HG02938 (cell line): ENCODE data around the gene TIE1.

ENCODE experiments used
- ATAC-seq: cut with Tn5 transposase; IDR thresholded peaks from one replicate; pipeline ENCODE4 v1.9.1; 2021; ENCODE audit warnings: mild to moderate bottlenecking, moderate library complexity; ENCODE audit not compliant: unreplicated experiment

TIE1 gene

DNA sequence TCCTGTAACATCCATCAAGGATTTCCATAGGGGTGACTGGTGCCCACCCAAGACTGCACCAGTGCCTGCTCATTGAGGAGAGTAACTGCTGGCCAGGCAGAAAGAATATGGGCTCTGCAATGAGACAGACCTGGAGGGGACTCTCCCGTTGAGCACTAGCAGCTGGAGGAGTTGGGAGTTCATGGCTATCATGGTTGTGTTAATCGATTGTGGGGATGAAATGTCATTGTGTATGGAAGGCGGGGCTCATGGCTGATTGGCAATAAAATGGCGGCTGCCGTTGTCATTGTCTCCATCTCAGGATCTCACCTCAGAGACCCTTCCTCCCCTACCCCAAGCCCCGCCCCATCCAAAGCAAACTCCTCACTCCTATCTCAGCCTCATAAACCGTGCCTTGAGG, 27.1 kb upstream of the TIE1 start:
- ATAC-seq, result no peak

DNA sequence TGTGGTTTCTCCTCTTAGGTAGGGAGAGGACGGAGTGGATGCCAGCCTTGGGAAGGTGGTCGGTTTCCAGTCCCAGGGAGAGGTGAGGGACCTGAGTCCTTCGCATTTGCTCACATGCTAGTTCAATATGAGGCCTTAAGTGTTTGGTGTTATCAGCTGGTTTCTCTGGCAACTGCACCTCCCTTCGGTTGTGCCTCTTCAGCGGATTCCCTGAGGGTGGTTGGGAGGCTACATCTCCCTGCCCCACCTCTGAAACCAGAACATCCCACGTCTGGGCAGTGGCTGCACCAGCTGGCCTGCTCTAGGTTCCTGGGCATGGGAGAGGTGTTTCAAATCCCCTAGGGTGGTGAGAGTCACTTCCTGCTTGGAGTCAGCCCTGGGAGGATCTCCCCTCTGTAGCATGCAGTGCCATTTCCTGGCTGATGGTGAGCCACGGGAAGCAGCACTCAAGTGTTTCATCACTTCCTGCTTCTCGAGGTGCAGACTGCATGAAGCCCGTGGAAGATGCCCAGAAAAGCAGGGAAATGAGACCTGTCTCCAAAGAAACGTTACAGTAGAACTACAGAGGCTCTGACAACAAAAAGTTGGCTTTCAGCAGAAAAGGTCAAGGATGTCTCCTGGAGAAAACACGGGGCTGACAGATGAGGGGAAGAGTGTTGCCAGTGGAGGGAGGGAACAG, 26.5 kb upstream of the TIE1 start:
- ATAC-seq, result no peak

- no peak for ATAC-seq
Observed at GRCh38 chr1:43274804-43275180, 26.0 kb upstream of the TIE1 start.

DNA sequence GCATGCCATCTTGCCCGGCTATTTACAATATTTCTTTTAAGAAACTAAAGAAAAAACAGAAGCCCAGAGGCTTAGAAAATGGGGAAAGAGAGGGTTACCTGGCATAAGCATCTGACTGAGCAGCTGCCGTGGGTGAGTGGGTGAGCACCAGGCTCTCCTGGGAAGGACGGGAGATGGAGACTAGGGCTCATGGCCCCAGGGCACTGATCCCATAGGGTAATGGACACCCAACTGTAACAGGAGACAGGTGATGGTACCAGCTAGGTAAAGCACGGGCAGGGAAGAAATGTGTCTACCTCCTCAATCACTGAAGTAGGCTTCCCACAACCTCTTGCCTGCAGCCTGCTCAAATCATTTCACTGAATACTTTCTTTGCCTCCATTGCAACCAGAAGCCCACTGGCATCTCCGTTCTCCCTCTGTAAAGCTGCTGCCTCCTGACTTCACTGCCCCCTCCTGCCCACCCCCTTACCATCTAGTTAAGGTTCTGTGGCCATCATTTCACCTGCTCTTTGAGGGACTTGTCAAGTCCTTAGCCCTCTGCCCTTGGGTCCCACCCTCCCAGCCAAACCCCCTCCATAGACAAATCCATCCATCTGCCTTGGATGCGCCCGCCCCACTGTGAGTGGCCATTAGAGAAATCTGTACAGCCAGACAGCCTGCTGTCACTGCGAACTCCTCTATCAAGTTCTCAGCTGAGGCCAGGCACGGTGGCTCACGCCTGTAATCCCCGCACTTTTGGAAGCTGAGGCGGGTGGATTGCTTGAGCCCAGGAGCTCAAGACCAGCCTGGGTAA, 24.8 kb upstream of the TIE1 start:
- no peak for ATAC-seq

DNA sequence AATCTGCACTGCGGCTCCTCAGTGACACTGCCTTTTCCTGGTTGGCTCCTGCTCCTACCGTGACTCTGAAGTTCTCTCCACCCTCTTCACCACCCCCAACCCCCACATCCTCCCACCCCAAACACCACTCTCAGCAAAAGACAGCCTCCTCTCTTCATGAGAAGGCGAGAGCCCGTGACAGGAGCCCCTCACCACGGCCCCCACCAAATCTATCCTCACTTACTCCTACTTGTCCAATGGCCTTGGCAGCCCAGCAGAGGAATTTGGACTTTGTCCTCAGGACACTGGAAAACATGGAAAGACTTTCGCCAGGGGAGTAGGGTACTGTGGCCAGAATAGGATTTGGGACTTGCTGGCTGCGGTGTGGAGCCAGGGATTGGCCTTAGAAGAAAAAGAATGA, 24.1 kb upstream of the TIE1 start:
- no peak for ATAC-seq

DNA sequence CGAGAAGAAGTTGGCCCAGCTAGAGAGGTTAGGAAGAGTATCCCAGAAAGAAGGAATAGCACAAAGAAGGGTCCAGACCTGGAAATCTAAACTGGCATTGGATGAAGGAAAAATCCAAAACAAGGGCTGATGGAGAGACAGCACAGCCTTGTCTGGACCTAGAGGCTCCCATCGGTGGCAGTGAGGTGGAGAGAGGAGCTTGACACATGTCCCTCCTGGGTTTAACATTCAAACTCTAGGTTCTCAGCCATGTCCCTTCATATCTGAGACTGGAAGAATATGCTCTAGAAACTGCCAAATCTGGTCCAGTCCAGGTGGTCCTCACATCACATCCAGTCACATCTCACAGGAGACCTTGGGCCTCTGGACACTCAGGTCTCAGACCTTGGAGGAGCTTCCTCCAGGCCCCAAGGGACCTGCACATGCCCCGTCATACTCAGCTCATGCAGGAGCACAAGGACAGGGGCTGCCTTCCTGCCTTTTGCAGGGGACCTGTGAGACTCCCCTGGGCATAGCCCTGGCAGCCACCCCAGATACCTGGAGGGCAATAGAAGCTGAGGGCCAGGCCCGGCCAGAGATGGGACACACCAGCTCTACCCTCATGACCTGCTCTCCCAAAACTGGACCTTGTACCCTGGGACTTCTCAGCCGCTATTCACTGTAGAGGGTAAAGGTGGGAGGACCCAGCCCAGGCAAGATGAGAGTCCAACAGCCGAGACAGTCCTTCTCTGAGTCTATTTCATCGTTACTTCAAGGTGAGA, 23.5 kb upstream of the TIE1 start:
- ATAC-seq, result no peak

DNA sequence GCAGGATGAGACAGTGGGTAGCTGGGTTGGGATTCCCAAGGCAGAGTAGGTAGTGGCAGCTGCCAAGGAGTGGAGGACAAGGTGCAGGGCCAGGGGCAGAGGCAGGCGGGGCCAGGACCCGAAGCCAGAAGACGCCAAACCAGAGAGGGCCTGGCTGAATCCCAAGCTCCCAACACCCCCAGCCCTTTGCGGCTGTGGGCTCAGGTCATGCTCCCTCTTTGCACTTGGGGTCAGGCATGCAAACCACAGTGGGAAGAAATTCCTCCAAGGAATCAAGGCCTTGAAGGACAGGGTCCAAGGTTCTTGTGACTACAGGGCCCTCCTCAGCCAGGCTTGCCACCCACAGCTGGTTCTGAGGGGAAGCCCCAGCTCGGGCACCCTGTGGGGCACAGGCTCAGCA, 21.6 kb upstream of the TIE1 start:
- ATAC-seq, result no peak

- no peak for ATAC-seq
Observed at GRCh38 chr1:43279666-43280065, 21.1 kb upstream of the TIE1 start.

- no peak for ATAC-seq
Observed at GRCh38 chr1:43280692-43281091, 20.1 kb upstream of the TIE1 start.

- ATAC-seq, result no peak
Observed at GRCh38 chr1:43282220-43283195, 18.3 kb upstream of the TIE1 start.

- ATAC-seq, result no peak
Observed at GRCh38 chr1:43284065-43284464, 16.7 kb upstream of the TIE1 start.

GRCh38 chr1:43284546-43285110, 16.2 kb upstream of the TIE1 start:
- no peak for ATAC-seq

DNA sequence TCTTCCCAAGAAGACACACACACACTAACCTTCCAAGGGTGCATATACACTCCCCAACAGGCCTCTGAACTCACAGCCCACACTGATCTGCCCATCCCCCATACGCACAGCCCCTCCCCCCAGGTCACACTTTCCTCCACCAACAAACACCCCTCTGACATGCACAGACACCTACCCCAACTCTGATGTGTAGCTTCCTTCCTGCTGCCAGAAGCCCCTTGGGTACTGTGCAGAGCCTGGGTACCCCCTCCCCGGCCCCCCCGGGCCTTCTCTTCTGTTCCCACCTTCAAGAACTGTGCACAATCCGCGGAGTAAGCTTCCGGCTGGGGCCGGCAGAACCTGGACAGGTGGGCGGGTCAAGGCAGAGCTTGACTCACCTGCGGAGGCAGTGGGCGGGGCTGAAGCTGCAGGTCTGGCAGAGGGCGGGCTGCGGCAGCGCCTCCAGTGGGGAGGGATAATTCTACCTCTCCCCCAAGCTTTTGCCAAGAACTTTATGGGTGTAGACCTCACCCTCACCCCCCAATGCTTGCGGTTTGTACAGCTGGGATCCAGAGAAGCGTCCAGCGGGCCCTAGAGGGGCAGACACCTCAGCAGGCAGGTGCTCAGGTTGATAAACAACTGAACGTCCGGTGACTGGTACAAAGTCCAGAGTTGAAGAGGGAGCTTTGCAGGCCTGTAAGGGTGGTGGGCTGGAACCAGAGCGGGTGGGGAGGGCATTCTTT, 15.4 kb upstream of the TIE1 start, which contains the start of gene C1orf210:
TSS of gene C1orf210 (minus strand) at position 313 of the 722 bp plus-strand sequence. CDS start 2,311 bp downstream, outside the sequence.
- no peak for ATAC-seq

DNA sequence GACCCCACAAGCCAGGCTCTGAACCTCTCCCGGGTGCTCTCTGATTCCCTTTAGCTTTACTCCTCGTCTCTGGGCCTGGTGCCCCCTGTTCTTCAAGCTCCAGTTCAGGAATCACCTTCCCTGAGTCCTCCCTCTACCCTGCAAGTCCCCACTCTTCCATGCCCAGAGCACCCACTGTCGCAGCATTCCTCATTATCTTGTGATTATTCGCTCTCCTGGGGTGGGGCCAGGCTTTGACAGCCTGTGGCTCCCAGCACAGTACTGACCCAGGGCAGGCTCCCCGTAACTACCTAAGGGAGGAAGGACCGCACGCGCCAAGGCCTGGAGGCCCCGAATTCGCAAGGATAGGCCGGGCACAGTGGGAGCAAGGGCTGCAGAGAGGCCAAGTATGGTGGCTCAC, 14.7 kb upstream of the TIE1 start:
- ATAC-seq, result no peak

GRCh38 chr1:43286533-43286932, 14.2 kb upstream of the TIE1 start:
- ATAC-seq, result no peak

- no peak for ATAC-seq
Observed at GRCh38 chr1:43288058-43288784, 12.6 kb upstream of the TIE1 start.

DNA sequence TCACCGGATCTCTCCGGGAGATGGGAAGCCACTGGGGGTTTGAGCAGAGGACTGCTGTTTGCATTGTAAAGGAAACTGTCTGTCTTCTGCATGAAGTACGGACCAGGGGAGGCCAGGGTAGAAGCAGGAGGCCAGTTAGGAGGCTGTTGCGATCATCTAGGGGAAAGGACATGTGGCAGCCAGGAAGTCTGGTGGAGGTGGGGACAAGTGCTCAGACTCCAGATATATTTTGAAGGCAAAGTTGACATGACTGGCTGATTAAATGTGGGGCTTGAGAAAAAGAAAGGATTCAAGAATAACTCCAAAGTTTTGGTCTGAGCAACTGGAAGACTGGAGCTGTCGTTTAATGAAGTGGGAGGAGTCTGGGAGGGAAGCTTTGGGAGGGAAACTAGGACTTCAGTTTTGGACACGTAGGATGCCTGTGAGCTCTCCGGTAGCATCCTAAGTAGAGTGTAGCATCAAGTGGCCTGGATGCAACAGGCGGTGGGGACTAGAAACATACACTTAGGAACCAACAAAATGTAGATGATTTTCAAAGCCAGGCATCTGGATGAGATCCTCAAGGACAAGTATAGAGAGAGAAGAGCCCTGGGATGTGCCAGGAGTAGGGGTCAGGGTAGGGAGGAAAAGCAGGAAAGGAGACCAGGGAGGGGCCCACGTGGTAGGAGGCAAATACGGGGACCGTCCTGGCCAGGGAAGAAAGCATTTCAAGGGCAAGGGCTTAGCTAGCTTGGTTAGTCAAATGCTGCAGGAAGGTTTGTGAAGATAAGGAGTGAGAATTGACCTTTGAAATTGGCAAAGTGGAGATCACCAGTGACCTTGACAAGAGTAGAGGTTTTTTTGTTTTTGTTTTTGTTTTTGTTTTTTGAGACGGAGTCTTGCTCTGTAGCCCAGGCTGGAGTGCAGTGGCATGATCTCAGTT, 11.7 kb upstream of the TIE1 start:
- no peak for ATAC-seq

GRCh38 chr1:43292216-43292615, 8.6 kb upstream of the TIE1 start:
- ATAC-seq, result no peak
